Activated CD8-positive, alpha-beta memory T cell treated with anti-CD3 and anti-CD28 coated beads, Interleukin-2, amount 10 ng/mL, durations not matched to agents 7 days and 5 days (primary cell): ENCODE measurements around the gene CNIH3. TPM values are rescaled to one million over a fixed set of nuclear protein-coding genes. Genes with fewer than 3 reads are reported as not detected.

Experiments
- ATAC-seq: fragments of 150-1000 bp; cut with Tn5 transposase; one replicate; pipeline ENCODE4 v1.10.0; 2021; ENCODE audit warnings: moderate library complexity
- CTCF ChIA-PET: fragments of 350-600 bp; sonication (Branson Sonifier 250); formaldehyde crosslinking; loops from one replicate; lab custom pipeline; 2021; ENCODE audit warnings: antibody characterized with exemption; lab: Charles Lee
- DNase-seq: peaks from one replicate; pipeline ENCODE4 v3.0.0-alpha.2; 2020
- H3K27ac Mint-ChIP-seq: one replicate; pipeline ENCODE4 v1.8.0; 2021; ENCODE audit warnings: mild to moderate bottlenecking, mixed read lengths
- H3K27me3 Mint-ChIP-seq: one replicate; pipeline ENCODE4 v1.8.0; 2021; ENCODE audit warnings: mixed read lengths
- H3K36me3 Mint-ChIP-seq: one replicate; pipeline ENCODE4 v1.8.0; 2021; ENCODE audit warnings: mild to moderate bottlenecking, mixed read lengths
- H3K4me1 Mint-ChIP-seq: one replicate; pipeline ENCODE4 v1.8.0; 2021; ENCODE audit warnings: mixed read lengths
- H3K4me3 Mint-ChIP-seq: one replicate; pipeline ENCODE4 v1.8.0; 2021; ENCODE audit warnings: mild to moderate bottlenecking, moderate library complexity, mixed read lengths
- H3K9me3 Mint-ChIP-seq: one replicate; pipeline ENCODE4 v1.8.0; 2022; ENCODE audit warnings: low read depth, mixed read lengths
- total RNA-seq, 2 experiments: library from RNA; stranded (reverse); gene quantifications; one replicate each; pipeline ENCODE4 v1.2.3, GENCODE V29; 2021

The CNIH3 gene
- total RNA-seq, 2 experiments from 2014 or later = 1.1 to 3.6 TPM

GRCh38 chr1:224727351-224728289 lies 111.5 kb downstream of the CNIH3 start:
- no peaks in the 10 kb centered on the region for H3K36me3 Mint-ChIP-seq
- H3K27ac Mint-ChIP-seq = no peak overlapping the region

GRCh38 chr1:224730540-224730939 lies 114.4 kb downstream of the CNIH3 start:
- Mint-ChIP-seq H3K27ac (no peak overlapping the region), H3K36me3 (no peaks in the 10 kb centered on the region), H3K9me3 (no peaks in the 10 kb centered on the region), H3K4me3 (no peak overlapping the region), H3K27me3 (peaks cover 10% of the 10 kb centered on the region), H3K4me1 (peaks cover 9% of the 10 kb centered on the region)
- CTCF ChIA-PET = no interaction called here
- DNase-seq (no peak), ATAC-seq (no peak)

More at GRCh38 chr1:224727351-224728289, 111.5 kb downstream of the CNIH3 start:
- DNase-seq (no peak), ATAC-seq (no peak)
- Mint-ChIP-seq H3K9me3 (no peaks in the 10 kb centered on the region), H3K27me3 (peaks cover 10% of the 10 kb centered on the region), H3K4me3 (no peak overlapping the region), H3K4me1 (no peaks in the 10 kb centered on the region)
- CTCF ChIA-PET = no interaction called here

GRCh38 chr1:224730965-224731364 lies 114.8 kb downstream of the CNIH3 start:
- H3K4me1 Mint-ChIP-seq = peaks cover 9% of the 10 kb centered on the region
- CTCF ChIA-PET = no interaction called here
- ATAC-seq = no peak

GRCh38 chr1:224731633-224732032 lies 115.5 kb downstream of the CNIH3 start:
- Mint-ChIP-seq H3K4me3 (no peak overlapping the region), H3K4me1 (peaks cover 9% of the 10 kb centered on the region), H3K9me3 (no peaks in the 10 kb centered on the region), H3K27ac (no peak overlapping the region), H3K36me3 (no peaks in the 10 kb centered on the region), H3K27me3 (peaks cover 10% of the 10 kb centered on the region)
- ATAC-seq = no peak
- CTCF ChIA-PET = no interaction called here
- no peak for DNase-seq

More at GRCh38 chr1:224730965-224731364, 114.8 kb downstream of the CNIH3 start:
- no peaks in the 10 kb centered on the region for H3K9me3 Mint-ChIP-seq
- H3K4me3 Mint-ChIP-seq = no peak overlapping the region
- no peak for DNase-seq
- H3K27me3 Mint-ChIP-seq = peaks cover 10% of the 10 kb centered on the region
- H3K36me3 Mint-ChIP-seq = no peaks in the 10 kb centered on the region
- H3K27ac Mint-ChIP-seq = no peak overlapping the region

- H3K36me3 Mint-ChIP-seq = no peaks in the 10 kb centered on the region
- CTCF ChIA-PET = no interaction called here
- no peak for ATAC-seq
- H3K27me3 Mint-ChIP-seq = peaks cover 12% of the 10 kb centered on the region
- DNase-seq = no peak
- peaks cover 9% of the 10 kb centered on the region for H3K4me1 Mint-ChIP-seq
- no peak overlapping the region for H3K4me3 Mint-ChIP-seq
- no peak overlapping the region for H3K27ac Mint-ChIP-seq
- H3K9me3 Mint-ChIP-seq = no peaks in the 10 kb centered on the region
Measured at GRCh38 chr1:224732377-224733026, 116.4 kb downstream of the CNIH3 start.

- ATAC-seq = no peak
- Mint-ChIP-seq H3K27me3 (peaks cover 17% of the 10 kb centered on the region), H3K4me3 (no peak overlapping the region), H3K36me3 (no peaks in the 10 kb centered on the region), H3K4me1 (peaks cover 9% of the 10 kb centered on the region), H3K27ac (no peak overlapping the region), H3K9me3 (no peaks in the 10 kb centered on the region)
- DNase-seq = no peak
- CTCF ChIA-PET = no interaction called here
Measured at GRCh38 chr1:224733027-224733911, 117.2 kb downstream of the CNIH3 start.

GRCh38 chr1:224734261-224734935 lies 118.3 kb downstream of the CNIH3 start:
- Mint-ChIP-seq H3K36me3 (no peaks in the 10 kb centered on the region), H3K4me1 (peaks cover 9% of the 10 kb centered on the region), H3K27ac (no peak overlapping the region), H3K27me3 (peaks cover 13% of the 10 kb centered on the region), H3K9me3 (no peaks in the 10 kb centered on the region), H3K4me3 (no peak overlapping the region)
- CTCF ChIA-PET = no interaction called here
- no peak for ATAC-seq
- no peak for DNase-seq

GRCh38 chr1:224735159-224735558 lies 119.0 kb downstream of the CNIH3 start:
- Mint-ChIP-seq H3K9me3 (no peaks in the 10 kb centered on the region), H3K4me1 (peaks cover 9% of the 10 kb centered on the region), H3K27me3 (peaks cover 13% of the 10 kb centered on the region), H3K27ac (no peak overlapping the region), H3K36me3 (no peaks in the 10 kb centered on the region), H3K4me3 (no peak overlapping the region)
- DNase-seq (no peak), ATAC-seq (no peak)
- CTCF ChIA-PET = no interaction called here

GRCh38 chr1:224736619-224737352 lies 120.7 kb downstream of the CNIH3 start:
- no peak for ATAC-seq
- Mint-ChIP-seq H3K4me1 (peaks cover 9% of the 10 kb centered on the region), H3K27me3 (peaks cover 10% of the 10 kb centered on the region), H3K27ac (no peak overlapping the region), H3K4me3 (no peak overlapping the region), H3K9me3 (no peaks in the 10 kb centered on the region), H3K36me3 (no peaks in the 10 kb centered on the region)
- no peak for DNase-seq
- CTCF ChIA-PET = no interaction called here

GRCh38 chr1:224737353-224737727 lies 121.2 kb downstream of the CNIH3 start:
- CTCF ChIA-PET = no interaction called here
- H3K9me3 Mint-ChIP-seq = no peaks in the 10 kb centered on the region
- no peaks in the 10 kb centered on the region for H3K36me3 Mint-ChIP-seq
- peaks cover 7% of the 10 kb centered on the region for H3K27me3 Mint-ChIP-seq
- no peak overlapping the region for H3K4me3 Mint-ChIP-seq
- DNase-seq (no peak), ATAC-seq (no peak)
- H3K27ac Mint-ChIP-seq = no peak overlapping the region
- peaks cover 9% of the 10 kb centered on the region for H3K4me1 Mint-ChIP-seq

- Mint-ChIP-seq H3K27ac (no peak overlapping the region), H3K9me3 (no peaks in the 10 kb centered on the region), H3K4me1 (peaks cover 9% of the 10 kb centered on the region), H3K27me3 (peaks cover 10% of the 10 kb centered on the region), H3K36me3 (no peaks in the 10 kb centered on the region), H3K4me3 (no peak overlapping the region)
- CTCF ChIA-PET = no interaction called here
- ATAC-seq = no peak
- no peak for DNase-seq
Measured at GRCh38 chr1:224739303-224739996, 123.3 kb downstream of the CNIH3 start.
